ENCODE data around the gene ARL8A. TPM values are rescaled to one million over a fixed set of nuclear protein-coding genes. Genes with fewer than 3 reads are reported as not detected.
"Not testable (repeated sequence)": the region's sequence is repeated elsewhere in the genome, so short reads cannot be mapped to it uniquely, and the experiment has no call there.

ARL8A gene
- total RNA-seq, 6 experiments from 2014 or later, result 44.6 to 60.7 (median 48.6) TPM

DNA sequence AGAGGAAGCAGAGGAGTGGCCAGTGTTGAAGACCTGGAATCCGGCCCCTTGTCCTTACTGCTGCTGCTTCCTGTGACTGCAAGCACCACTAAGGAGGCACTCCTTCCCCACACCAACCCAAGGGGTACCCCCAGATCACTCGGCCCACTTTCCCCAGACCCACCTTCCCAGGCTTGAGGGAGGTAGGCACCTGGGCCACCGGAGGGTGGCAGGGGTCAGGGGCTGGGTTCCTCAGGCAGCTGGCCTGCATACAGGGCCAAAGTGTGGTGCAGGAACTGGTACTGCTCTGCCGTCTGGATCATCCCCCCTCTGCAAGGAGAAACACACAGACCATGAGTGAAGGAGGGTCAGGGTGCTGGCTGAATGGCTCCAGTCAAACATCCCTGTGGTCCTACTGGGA, 3.9 kb upstream of the ARL8A start:
- Mint-ChIP-seq H3K4me3 (no peak overlapping the region), H3K36me3 (ENCODE audit: low read depth) (no peaks in the 10 kb centered on the region), H3K27ac (no peak overlapping the region), H3K27me3 (ENCODE audit: insufficient read depth) (peaks cover 23% of the 10 kb centered on the region), H3K4me1 (ENCODE audit: low read depth) (peaks cover 11% of the 10 kb centered on the region), H3K9me3 (no peaks in the 10 kb centered on the region)
- no peak for TF ChIP-seq CTCF (IDR thresholded peaks at IDR 0.05)
- DNase-seq, result no peak

DNA sequence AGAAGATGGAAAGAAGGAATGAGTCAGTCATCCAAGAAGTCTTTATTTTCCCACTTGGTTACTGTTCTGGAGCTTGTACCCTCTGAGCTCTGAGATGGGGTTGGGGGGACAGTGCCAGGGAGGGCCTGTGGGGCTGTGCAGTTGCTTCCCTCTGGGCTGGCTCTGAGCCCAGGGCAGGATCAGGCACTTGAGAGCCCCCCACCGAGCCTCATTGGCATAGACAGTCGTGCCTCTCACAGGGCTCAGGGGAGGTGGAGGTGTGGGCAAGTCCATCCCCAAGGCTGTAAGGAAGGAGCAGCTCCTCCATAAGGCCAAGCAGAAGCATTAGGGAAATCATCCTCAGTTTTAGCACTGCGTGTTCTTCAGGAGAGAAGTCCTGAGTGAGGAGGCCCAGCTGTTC, 2.5 kb upstream of the ARL8A start:
- H3K27ac Mint-ChIP-seq, result no peak overlapping the region
- peaks cover 19% of the 10 kb centered on the region for H3K4me1 Mint-ChIP-seq (ENCODE audit: low read depth)
- no peak overlapping the region for H3K4me3 Mint-ChIP-seq
- DNase-seq, result no peak
- H3K36me3 Mint-ChIP-seq (ENCODE audit: low read depth), result no peaks in the 10 kb centered on the region
- no peak for TF ChIP-seq CTCF (IDR thresholded peaks at IDR 0.05)
- peaks cover 17% of the 10 kb centered on the region for H3K27me3 Mint-ChIP-seq (ENCODE audit: insufficient read depth)
- no peaks in the 10 kb centered on the region for H3K9me3 Mint-ChIP-seq

DNA sequence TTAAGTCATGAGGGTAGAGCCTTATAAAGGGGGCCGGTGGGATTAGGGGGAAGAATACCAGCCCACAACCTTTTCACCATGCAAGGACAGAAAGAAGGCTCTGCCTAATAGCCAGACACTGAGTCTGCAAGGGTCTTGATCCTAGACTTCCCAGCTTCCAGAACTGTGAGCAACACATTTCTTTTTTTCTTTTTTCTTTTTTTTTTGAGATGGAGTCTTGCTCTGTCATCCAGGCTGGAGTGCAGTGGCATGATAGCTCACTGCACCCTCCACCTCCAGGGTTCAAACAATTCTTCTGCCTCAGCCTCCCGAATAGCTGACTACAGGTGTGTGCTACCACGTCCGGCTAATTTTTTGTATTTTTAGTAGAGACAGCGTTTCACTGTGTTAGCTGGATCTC, 1.7 kb upstream of the ARL8A start:
- H3K27ac Mint-ChIP-seq, result no peak overlapping the region
- no peak for DNase-seq
- H3K4me1 Mint-ChIP-seq (ENCODE audit: low read depth), result peaks cover 19% of the 10 kb centered on the region
- no peak for TF ChIP-seq CTCF (IDR thresholded peaks at IDR 0.05)
- no peaks in the 10 kb centered on the region for H3K9me3 Mint-ChIP-seq
- no peaks in the 10 kb centered on the region for H3K36me3 Mint-ChIP-seq (ENCODE audit: low read depth)
- peaks cover 17% of the 10 kb centered on the region for H3K27me3 Mint-ChIP-seq (ENCODE audit: insufficient read depth)
- no peak overlapping the region for H3K4me3 Mint-ChIP-seq

- peaks cover 19% of the 10 kb centered on the region for H3K4me1 Mint-ChIP-seq (ENCODE audit: low read depth)
- DNase-seq; H3K4me3 Mint-ChIP-seq; H3K27ac Mint-ChIP-seq; H3K9me3 Mint-ChIP-seq; H3K36me3 Mint-ChIP-seq (ENCODE audit: low read depth): not testable (repeated sequence)
- H3K27me3 Mint-ChIP-seq (ENCODE audit: insufficient read depth), result peaks cover 13% of the 10 kb centered on the region
These were observed 1.2 kb upstream of the ARL8A start for GRCh38 chr1:202145744-202146140.

DNA sequence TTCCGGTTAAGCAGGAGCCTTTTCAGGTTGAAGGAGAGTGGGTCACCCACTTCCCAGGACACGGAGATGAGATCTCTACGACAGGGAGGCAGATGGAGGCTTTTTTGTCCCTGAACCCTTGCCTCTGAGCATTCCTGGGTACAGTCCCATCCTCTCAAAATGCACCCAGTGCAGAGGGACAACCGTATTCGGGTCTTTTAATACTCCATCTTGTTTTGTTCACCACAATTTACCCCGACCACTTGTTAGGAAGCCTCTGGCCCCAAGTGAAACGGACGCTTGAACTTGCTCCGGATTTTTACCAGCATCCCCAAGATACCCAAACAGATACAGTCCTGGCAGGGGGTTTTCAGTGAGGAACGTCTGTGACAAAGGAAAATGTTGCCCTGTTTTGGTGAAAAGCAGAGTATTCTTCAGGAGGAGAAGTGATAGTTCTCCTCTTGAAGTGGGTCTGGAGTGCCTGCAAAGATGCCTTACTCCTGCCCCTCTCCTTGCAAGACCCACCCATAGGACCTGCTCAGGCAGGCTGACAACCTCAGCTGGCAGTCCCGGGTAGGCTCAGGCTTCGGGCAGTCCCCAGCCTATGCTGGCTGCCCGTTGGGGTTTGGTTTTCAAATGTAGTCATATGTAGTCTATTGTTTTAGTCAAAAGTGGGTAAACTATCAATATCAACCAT, 669 bp upstream of the ARL8A start:
- H3K36me3 Mint-ChIP-seq (ENCODE audit: low read depth), result no peaks in the 10 kb centered on the region
- peak overlapping the region; percentile 85 for H3K4me3 Mint-ChIP-seq
- no peak for TF ChIP-seq CTCF (IDR thresholded peaks at IDR 0.05)
- H3K27ac Mint-ChIP-seq, result peak overlapping the region; percentile 61
- DNase-seq, result no peak
- H3K27me3 Mint-ChIP-seq (ENCODE audit: insufficient read depth), result peaks cover 11% of the 10 kb centered on the region
- H3K4me1 Mint-ChIP-seq (ENCODE audit: low read depth), result peaks cover 19% of the 10 kb centered on the region
- no peaks in the 10 kb centered on the region for H3K9me3 Mint-ChIP-seq

DNA sequence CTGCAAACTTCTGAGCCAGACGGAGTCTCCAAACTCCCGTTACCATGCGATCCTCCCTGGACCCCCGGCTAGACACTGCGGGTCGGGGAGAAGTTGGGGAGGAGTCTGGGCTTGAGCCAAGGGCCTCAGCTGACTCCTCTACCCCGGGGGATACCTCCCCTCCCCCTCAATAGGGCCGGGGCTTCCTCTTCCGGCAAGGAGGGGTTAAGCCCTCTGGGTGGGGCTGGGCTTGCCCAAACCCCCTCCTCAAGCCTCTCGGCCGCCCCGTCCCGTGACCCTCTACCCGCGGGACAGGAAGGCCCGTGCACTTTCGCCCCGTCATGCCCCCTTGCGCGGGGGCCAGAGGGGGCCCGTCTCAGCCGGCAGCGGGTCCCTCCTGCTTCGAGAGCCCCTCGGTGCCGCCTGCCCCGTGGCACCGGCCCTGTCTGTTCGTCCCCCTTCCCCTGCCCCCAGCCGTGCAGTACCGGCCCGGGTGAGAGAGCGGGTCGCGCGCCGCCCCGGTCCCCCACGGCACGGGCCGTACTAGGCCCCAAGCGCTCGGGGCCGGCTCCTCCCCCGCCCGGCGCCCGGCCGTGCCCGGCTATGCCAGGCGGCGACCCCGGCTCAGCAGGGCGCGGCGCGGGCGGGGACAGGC, 652 bp downstream of the ARL8A start:
- Mint-ChIP-seq H3K27me3 (ENCODE audit: insufficient read depth) (peaks cover 10% of the 10 kb centered on the region), H3K27ac (peak overlapping the region; percentile 72), H3K4me1 (ENCODE audit: low read depth) (peaks cover 19% of the 10 kb centered on the region), H3K36me3 (ENCODE audit: low read depth) (no peaks in the 10 kb centered on the region), H3K9me3 (no peaks in the 10 kb centered on the region), H3K4me3 (peak overlapping the region; percentile 90)
- no peak for DNase-seq
- TF ChIP-seq CTCF (IDR thresholded peaks at IDR 0.05), result no peak

All from HFFc6 (cell line).